A673 (cell line): ENCODE results near the gene DCHS2. TPM values are rescaled to one million over a fixed set of nuclear protein-coding genes. Genes with fewer than 3 reads are reported as not detected.

Experiments
- BruUV-seq: library from RNA; stranded (reverse); fragments of 400-500 nt; replicated peaks from 2 replicates; lab custom pipeline; 2021; lab: Mats Ljungman, UMichigan
- CTCF ChIA-PET: fragments of 300-600 bp; sonication (Branson Sonifier 250); formaldehyde crosslinking; loops from one replicate; lab custom pipeline; 2022; ENCODE audit warnings: antibody characterized with exemption; lab: Charles Lee
- POLR2A ChIA-PET: fragments of 300-600 bp; sonication (Branson Sonifier 250); formaldehyde crosslinking; loops from one replicate; lab custom pipeline; 2022; ENCODE audit warnings: antibody characterized with exemption; ENCODE audit not compliant: low non-redundant PET; lab: Charles Lee
- DNase-seq: peaks from one replicate; pipeline ENCODE4 v3.0.0-alpha.2; 2015; ENCODE audit warnings: low spot score
- H3K27ac ChIP-seq: fragments of 200-600 bp; sonication (generic); 2 replicates; pipeline ENCODE4 v1.5.1; 2016; ENCODE audit warnings: mixed run types, low read depth, mild to moderate bottlenecking, mixed read lengths, antibody characterized with exemption, low read length; ENCODE audit not compliant: poor library complexity, severe bottlenecking
- H3K27me3 ChIP-seq: fragments of 200-600 bp; sonication (generic); replicated peaks from 2 replicates; pipeline ENCODE4 v1.6.1; 2017; ENCODE audit warnings: mixed run types, low read depth, mild to moderate bottlenecking, mixed read lengths, antibody characterized with exemption, low read length; ENCODE audit not compliant: insufficient read depth, poor library complexity
- H3K36me3 ChIP-seq: fragments of 200-600 bp; sonication (generic); 2 replicates; pipeline ENCODE4 v1.6.1; 2016; ENCODE audit warnings: mixed run types, mild to moderate bottlenecking, mixed read lengths, antibody characterized with exemption, low read length; ENCODE audit not compliant: insufficient read depth, poor library complexity, severe bottlenecking
- H3K4me1 ChIP-seq: fragments of 200-600 bp; sonication (generic); 2 replicates; pipeline ENCODE4 v1.6.1; 2017; ENCODE audit warnings: mixed run types, mild to moderate bottlenecking, mixed read lengths, antibody characterized with exemption, low read length; ENCODE audit not compliant: insufficient read depth, poor library complexity, severe bottlenecking
- H3K4me3 ChIP-seq: fragments of 200-600 bp; sonication (generic); 2 replicates; pipeline ENCODE4 v1.5.1; 2016; ENCODE audit warnings: low read depth, mixed run types, mild to moderate bottlenecking, mixed read lengths, low read length; ENCODE audit not compliant: poor library complexity, severe bottlenecking
- H3K9me3 ChIP-seq: fragments of 200-600 bp; sonication (generic); 2 replicates; pipeline ENCODE4 v1.6.1; 2016; ENCODE audit warnings: mixed run types, low read depth, mild to moderate bottlenecking, mixed read lengths, antibody characterized with exemption, low read length; ENCODE audit not compliant: poor library complexity, severe bottlenecking
- EZH2 ChIP-seq: fragments of 200-600 bp; sonication (generic); IDR thresholded peaks from 2 replicates; pipeline ENCODE4 v1.6.1; 2017; ENCODE audit warnings: borderline replicate concordance, low read depth, mild to moderate bottlenecking, mixed read lengths, antibody characterized with exemption, low read length; ENCODE audit not compliant: poor library complexity, severe bottlenecking
- intact Hi-C: fragments of 100-400 bp; cut with micrococcal nuclease; formaldehyde crosslinking; loops from one replicate; pipeline ENCODE4 v1.10.0; 2022; ENCODE audit not compliant: unreplicated experiment
- total RNA-seq: library from RNA; stranded (reverse); gene quantifications from 2 replicates; pipeline ENCODE4 v1.2.3, GENCODE V29; 2021
- TF ChIP-seq, protein P1 (sequence below): fragments of 300-800, 200-600 bp; sonication (generic); conservative IDR thresholded peaks from 2 replicates; pipeline ENCODE4 v1.5.1; 2017; ENCODE audit warnings: low read depth, mild to moderate bottlenecking, antibody characterized with exemption, low read length, moderate library complexity, mixed read lengths

The DCHS2 gene
- total RNA-seq, 1 experiment from 2014 or later = 0.58 TPM

- DNase-seq = no peak
- no peak overlapping the region for H3K4me3 ChIP-seq
- H3K27ac ChIP-seq = no peak overlapping the region
- no peaks in the 10 kb centered on the region for H3K9me3 ChIP-seq
- H3K4me1 ChIP-seq = no peaks in the 10 kb centered on the region
- ChIA-PET POLR2A (no interaction called here), CTCF (no interaction called here)
- no TSS peak for BruUV-seq
- TF ChIP-seq, protein P1, sequence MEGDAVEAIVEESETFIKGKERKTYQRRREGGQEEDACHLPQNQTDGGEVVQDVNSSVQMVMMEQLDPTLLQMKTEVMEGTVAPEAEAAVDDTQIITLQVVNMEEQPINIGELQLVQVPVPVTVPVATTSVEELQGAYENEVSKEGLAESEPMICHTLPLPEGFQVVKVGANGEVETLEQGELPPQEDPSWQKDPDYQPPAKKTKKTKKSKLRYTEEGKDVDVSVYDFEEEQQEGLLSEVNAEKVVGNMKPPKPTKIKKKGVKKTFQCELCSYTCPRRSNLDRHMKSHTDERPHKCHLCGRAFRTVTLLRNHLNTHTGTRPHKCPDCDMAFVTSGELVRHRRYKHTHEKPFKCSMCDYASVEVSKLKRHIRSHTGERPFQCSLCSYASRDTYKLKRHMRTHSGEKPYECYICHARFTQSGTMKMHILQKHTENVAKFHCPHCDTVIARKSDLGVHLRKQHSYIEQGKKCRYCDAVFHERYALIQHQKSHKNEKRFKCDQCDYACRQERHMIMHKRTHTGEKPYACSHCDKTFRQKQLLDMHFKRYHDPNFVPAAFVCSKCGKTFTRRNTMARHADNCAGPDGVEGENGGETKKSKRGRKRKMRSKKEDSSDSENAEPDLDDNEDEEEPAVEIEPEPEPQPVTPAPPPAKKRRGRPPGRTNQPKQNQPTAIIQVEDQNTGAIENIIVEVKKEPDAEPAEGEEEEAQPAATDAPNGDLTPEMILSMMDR = no peak
- TF ChIP-seq EZH2 = no peak
- intact Hi-C loops = no loop called here
- H3K27me3 ChIP-seq = no peaks in the 10 kb centered on the region
- H3K36me3 ChIP-seq = no peaks in the 10 kb centered on the region
These were observed 23.7 kb downstream of the DCHS2 start for GRCh38 chr4:154467886-154468285.

DNA sequence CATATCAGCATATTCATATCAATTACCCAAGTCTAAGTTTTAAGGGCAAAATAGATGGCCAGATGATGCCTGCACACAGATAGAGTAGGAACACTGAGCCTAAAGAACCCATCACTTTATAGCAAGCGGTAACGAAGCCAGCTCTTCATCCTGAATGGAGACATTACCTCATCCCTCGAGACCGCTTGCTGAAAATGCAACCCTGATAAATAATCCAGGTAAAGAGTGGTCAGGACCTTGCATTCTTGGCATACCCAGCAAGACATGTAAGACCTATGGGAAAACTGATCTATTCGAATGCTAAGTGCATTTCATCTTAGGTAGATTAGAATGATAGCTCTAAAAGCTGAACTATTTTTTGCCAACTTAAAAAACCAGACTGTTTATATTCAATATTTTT, 25.3 kb downstream of the DCHS2 start:
- TF ChIP-seq EZH2 = no peak
- TF ChIP-seq, protein P1 = no peak
- H3K9me3 ChIP-seq = no peaks in the 10 kb centered on the region
- H3K36me3 ChIP-seq = no peaks in the 10 kb centered on the region
- no peak overlapping the region for H3K4me3 ChIP-seq
- BruUV-seq = no TSS peak
- no peaks in the 10 kb centered on the region for H3K27me3 ChIP-seq
- H3K4me1 ChIP-seq = no peaks in the 10 kb centered on the region
- intact Hi-C loops = no loop called here
- no peak for DNase-seq
- ChIA-PET CTCF (no interaction called here), POLR2A (no interaction called here)
- no peak overlapping the region for H3K27ac ChIP-seq

DNA sequence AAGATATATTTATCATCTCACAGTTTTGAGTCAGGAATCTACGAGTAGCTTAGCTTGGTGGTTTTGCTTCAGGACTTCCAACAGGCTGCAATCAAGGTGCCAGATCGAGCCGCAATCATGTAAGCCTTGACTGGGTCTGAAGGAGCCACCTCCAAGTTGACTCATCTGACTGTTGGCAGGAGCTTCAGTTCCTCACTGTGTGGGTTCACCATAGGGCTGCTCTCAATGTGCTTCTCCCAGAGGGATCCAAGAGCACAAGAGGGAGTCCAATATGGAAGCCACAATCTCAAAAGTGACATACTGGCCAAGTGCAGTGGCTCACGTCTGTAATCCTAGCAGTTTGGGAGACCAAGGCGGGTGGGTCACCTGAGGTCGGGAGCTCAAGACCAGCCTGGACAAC, 26.5 kb downstream of the DCHS2 start:
- H3K27ac ChIP-seq = no peak overlapping the region
- H3K36me3 ChIP-seq = no peaks in the 10 kb centered on the region
- TF ChIP-seq, protein P1 = no peak
- no peak for TF ChIP-seq EZH2
- H3K4me1 ChIP-seq = no peaks in the 10 kb centered on the region
- ChIA-PET CTCF (no interaction called here), POLR2A (no interaction called here)
- BruUV-seq = no TSS peak
- H3K9me3 ChIP-seq = no peaks in the 10 kb centered on the region
- no peak overlapping the region for H3K4me3 ChIP-seq
- no peaks in the 10 kb centered on the region for H3K27me3 ChIP-seq
- intact Hi-C loops = no loop called here
- no peak for DNase-seq
